KMS-11 (cell line): Measurements from ENCODE around the gene TCTA.

ENCODE experiments used
- H2AFZ ChIP-seq: fragments of 200-600 bp; sonication (generic); 2 replicates; pipeline ENCODE4 v1.6.1; 2016; ENCODE audit warnings: antibody characterized with exemption, mixed run types, low read depth
- H3K27ac ChIP-seq: fragments of 200-600 bp; sonication (generic); 2 replicates; pipeline ENCODE4 v1.6.1; 2016; ENCODE audit warnings: mild to moderate bottlenecking, mixed run types
- H3K27me3 ChIP-seq: fragments of 200-600 bp; sonication (generic); 2 replicates; pipeline ENCODE4 v1.6.1; 2017; ENCODE audit warnings: mild to moderate bottlenecking, low read depth, mixed run types, moderate library complexity; ENCODE audit not compliant: insufficient read depth
- H3K36me3 ChIP-seq: fragments of 200-600 bp; sonication (generic); 2 replicates; pipeline ENCODE4 v1.6.1; 2017; ENCODE audit warnings: mild to moderate bottlenecking, mixed run types; ENCODE audit not compliant: insufficient read depth
- H3K4me1 ChIP-seq: fragments of 200-600 bp; sonication (generic); 2 replicates; pipeline ENCODE4 v1.6.1; 2016; ENCODE audit warnings: mild to moderate bottlenecking, low read depth, mixed run types; ENCODE audit not compliant: poor library complexity, severe bottlenecking
- H3K4me2 ChIP-seq: fragments of 200-600 bp; sonication (generic); 2 replicates; pipeline ENCODE4 v1.7.0; 2016; ENCODE audit warnings: mild to moderate bottlenecking, mixed run types
- H3K4me3 ChIP-seq: fragments of 200-600 bp; sonication (generic); IDR thresholded peaks from 2 replicates; pipeline ENCODE4 v1.6.1; 2017; ENCODE audit warnings: low read depth, low read length, mixed read lengths; ENCODE audit not compliant: insufficient read depth
- H3K79me2 ChIP-seq: fragments of 200-600 bp; sonication (generic); 2 replicates; pipeline ENCODE4 v1.6.1; 2016; ENCODE audit warnings: low read depth, mixed run types; ENCODE audit not compliant: insufficient read depth
- H3K9ac ChIP-seq: fragments of 200-600 bp; sonication (generic); 2 replicates; pipeline ENCODE4 v1.6.1; 2016; ENCODE audit warnings: mild to moderate bottlenecking, mixed run types
- H4K20me1 ChIP-seq: fragments of 200-600 bp; sonication (generic); 2 replicates; pipeline ENCODE4 v1.6.1; 2016; ENCODE audit warnings: mild to moderate bottlenecking, mixed run types; ENCODE audit not compliant: insufficient read depth
- TF ChIP-seq, protein P1 (sequence below): fragments of 200-600 bp; sonication (generic); conservative IDR thresholded peaks from 2 replicates; pipeline ENCODE4 v1.6.1; 2017; ENCODE audit warnings: low read depth, mild to moderate bottlenecking, antibody characterized with exemption, low read length, moderate library complexity, mixed read lengths

The TCTA gene

DNA sequence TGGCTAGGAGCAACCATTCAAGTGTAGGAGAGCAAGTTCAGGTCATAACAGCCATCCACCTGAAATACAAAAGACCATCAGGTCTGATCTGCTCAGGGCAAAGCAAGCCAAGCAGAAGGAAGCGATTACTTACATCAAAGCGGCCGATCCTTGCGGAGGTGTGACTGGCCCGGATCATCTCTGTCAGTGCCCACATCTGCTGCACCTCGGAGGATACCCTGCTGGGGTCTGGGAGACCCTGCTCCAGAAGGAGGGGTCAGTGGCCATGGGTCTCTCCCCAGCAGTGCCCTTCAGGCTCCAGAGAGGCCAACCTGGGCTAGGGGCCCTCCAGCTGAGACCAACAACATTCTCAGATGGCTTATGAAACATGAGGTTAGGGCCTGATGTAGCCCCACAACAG lies 12.6 kb downstream of the TCTA start:
- no peak overlapping the region for H3K27ac ChIP-seq
- H4K20me1 ChIP-seq = no peaks in the 10 kb centered on the region
- H3K4me2 ChIP-seq = no peak overlapping the region
- no peaks in the 10 kb centered on the region for H3K4me1 ChIP-seq
- no peaks in the 10 kb centered on the region for H3K36me3 ChIP-seq
- TF ChIP-seq, protein P1, sequence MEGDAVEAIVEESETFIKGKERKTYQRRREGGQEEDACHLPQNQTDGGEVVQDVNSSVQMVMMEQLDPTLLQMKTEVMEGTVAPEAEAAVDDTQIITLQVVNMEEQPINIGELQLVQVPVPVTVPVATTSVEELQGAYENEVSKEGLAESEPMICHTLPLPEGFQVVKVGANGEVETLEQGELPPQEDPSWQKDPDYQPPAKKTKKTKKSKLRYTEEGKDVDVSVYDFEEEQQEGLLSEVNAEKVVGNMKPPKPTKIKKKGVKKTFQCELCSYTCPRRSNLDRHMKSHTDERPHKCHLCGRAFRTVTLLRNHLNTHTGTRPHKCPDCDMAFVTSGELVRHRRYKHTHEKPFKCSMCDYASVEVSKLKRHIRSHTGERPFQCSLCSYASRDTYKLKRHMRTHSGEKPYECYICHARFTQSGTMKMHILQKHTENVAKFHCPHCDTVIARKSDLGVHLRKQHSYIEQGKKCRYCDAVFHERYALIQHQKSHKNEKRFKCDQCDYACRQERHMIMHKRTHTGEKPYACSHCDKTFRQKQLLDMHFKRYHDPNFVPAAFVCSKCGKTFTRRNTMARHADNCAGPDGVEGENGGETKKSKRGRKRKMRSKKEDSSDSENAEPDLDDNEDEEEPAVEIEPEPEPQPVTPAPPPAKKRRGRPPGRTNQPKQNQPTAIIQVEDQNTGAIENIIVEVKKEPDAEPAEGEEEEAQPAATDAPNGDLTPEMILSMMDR = no peak
- no peak overlapping the region for H2AFZ ChIP-seq
- no peaks in the 10 kb centered on the region for H3K27me3 ChIP-seq
- H3K79me2 ChIP-seq = no peaks in the 10 kb centered on the region
- no peak overlapping the region for H3K9ac ChIP-seq
- no peak overlapping the region for H3K4me3 ChIP-seq

DNA sequence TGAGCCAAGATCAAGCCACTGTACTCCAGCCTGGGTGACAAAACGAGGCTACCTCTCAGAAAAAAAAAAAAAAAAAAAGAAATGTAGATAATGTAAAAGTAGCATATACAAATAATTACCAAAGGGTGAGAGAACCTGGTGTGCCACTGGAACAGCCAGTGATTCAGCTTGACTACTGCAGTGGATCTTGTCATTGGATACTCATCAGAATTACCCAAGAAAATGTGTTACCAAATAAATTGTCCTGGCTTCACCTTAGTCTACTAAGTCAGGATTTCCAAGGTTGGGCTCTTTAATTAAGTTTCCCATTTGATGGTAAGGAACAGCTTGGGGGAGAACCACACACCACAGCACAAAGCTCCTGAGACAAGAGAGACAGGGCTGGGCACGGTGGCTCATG lies 15.4 kb downstream of the TCTA start:
- Histone ChIP-seq H3K36me3 (no peaks in the 10 kb centered on the region), H3K27me3 (no peaks in the 10 kb centered on the region), H4K20me1 (no peaks in the 10 kb centered on the region), H3K4me3 (no peak overlapping the region), H3K9ac (no peak overlapping the region), H2AFZ (no peak overlapping the region), H3K4me2 (no peak overlapping the region), H3K4me1 (no peaks in the 10 kb centered on the region), H3K79me2 (no peaks in the 10 kb centered on the region), H3K27ac (no peak overlapping the region)
- TF ChIP-seq, protein P1 = no peak

DNA sequence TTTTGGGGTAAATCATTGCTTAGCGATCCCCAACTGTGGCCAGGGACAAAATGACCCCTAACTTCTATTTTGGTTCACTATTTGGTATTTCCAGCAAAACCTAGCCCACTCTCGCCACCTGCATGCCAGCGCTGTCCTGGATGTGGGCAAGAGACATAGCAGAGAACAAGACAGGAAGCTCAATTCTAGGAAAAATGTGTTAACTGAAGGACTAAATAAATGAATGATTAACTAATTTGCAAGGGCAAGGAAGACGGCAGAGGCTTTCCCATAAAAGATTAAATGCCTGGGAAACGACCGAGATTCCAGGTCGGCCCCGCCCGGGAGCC lies 16.5 kb downstream of the TCTA start:
- no peak overlapping the region for H3K4me3 ChIP-seq
- no peaks in the 10 kb centered on the region for H3K4me1 ChIP-seq
- peak overlapping the region; percentile 23; the same call in 1 of the 2 replicates for H3K4me2 ChIP-seq
- H4K20me1 ChIP-seq = no peaks in the 10 kb centered on the region
- no peaks in the 10 kb centered on the region for H3K27me3 ChIP-seq
- H3K36me3 ChIP-seq = no peaks in the 10 kb centered on the region
- H3K9ac ChIP-seq = no peak overlapping the region
- H2AFZ ChIP-seq = peak overlapping the region; percentile 71; the same call in 1 of the 2 replicates
- no peak overlapping the region for H3K27ac ChIP-seq
- TF ChIP-seq, protein P1 = no peak
- H3K79me2 ChIP-seq = no peaks in the 10 kb centered on the region

DNA sequence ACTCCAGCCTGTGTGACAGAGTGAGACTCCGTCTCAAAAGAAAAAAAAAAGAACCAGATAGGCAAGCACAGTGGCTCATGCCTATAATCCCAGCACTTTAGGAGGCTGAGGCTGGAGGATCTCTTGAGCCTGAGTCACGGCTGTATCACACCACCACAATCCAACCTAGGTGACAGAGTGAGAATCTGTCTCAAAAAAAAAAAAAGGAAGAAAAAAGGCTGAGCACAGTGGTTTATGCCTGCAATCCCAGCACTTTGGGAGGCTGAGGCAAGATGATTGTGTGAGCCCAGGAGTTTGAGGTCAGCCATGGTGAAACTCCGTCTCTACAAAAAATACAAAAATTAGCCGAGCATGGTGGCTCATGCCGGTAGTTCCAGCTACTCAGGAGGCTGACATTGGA lies 22.5 kb downstream of the TCTA start:
- Histone ChIP-seq H3K4me3 (no peak overlapping the region), H3K27ac (no peak overlapping the region), H3K36me3 (no peaks in the 10 kb centered on the region), H3K79me2 (no peaks in the 10 kb centered on the region), H3K4me2 (no peak overlapping the region), H3K4me1 (no peaks in the 10 kb centered on the region), H3K9ac (no peak overlapping the region), H3K27me3 (no peaks in the 10 kb centered on the region), H2AFZ (no peak overlapping the region), H4K20me1 (no peaks in the 10 kb centered on the region)
- TF ChIP-seq, protein P1 = no peak

DNA sequence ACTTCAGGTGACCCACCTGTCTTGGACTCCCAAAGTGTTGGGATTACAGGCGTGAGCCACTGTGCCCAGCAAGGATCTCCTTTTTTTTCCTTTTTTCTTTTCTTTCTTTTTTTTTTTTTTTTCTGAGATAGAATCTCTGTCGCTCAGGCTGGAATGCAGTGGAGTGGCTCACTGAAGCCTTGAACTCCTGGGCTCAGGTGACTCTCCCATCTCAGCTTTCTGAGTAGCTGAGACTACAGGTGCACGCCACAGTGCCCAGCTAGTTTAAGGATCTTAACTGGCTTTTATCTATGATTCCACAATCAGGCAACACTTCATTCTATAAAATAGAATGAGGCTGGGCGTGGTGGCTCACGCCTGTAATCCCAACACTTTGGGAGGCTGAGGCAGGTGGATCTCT lies 33.2 kb downstream of the TCTA start:
- H3K4me2 ChIP-seq = no peak overlapping the region
- no peaks in the 10 kb centered on the region for H3K36me3 ChIP-seq
- TF ChIP-seq, protein P1 = no peak
- H3K27me3 ChIP-seq = no peaks in the 10 kb centered on the region
- H3K9ac ChIP-seq = no peak overlapping the region
- no peaks in the 10 kb centered on the region for H4K20me1 ChIP-seq
- no peaks in the 10 kb centered on the region for H3K79me2 ChIP-seq
- H3K4me1 ChIP-seq = peaks cover 23% of the 10 kb centered on the region
- H3K27ac ChIP-seq = no peak overlapping the region
- H2AFZ ChIP-seq = no peak overlapping the region
- no peak overlapping the region for H3K4me3 ChIP-seq
